Measurements from ENCODE around the gene RNF19B.

GRCh38 chr1:32919811-32920733, 44.5 kb downstream of the RNF19B start:
- TF ChIP-seq POLR2A (IDR thresholded peaks at IDR 0.05) (no peak), CTCF (IDR thresholded peaks at IDR 0.05) (no peak)
